Measurements from ENCODE around the gene MYO1H.

The MYO1H gene

DNA sequence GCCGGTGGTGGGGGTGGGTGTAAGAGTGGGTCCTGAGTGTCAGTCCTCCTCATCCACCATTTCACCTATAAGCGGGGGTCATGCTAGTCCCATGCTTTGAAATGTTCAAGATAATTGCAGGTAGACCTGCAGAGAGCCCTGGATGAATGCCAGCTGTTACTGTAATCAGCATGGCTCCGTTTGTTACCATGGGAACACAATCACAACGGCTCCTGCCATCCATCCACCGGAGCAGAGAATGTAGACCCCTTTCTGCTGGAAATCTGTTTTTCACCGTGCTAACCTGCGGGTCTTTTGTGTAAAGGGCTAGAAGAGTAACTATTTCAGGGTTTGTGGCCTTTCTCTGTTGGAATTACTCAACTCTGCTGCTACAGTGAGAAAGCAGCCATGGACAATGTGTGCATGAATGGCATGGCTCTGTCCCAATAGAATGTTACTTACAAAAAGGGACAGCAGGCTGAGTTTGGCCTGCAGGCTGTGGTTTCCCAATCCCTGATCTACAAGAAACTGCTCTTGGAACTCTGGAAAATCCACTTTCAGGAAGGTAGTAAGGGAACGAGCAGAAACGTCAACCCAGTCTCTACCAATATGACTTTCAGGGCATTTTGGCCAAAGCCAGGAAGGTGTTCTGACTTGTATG is 93.3 kb downstream of the MYO1H start:
- Mint-ChIP-seq H3K27me3 (no peaks in the 10 kb centered on the region), H3K4me1 (ENCODE audit: low read depth) (no peaks in the 10 kb centered on the region), H3K27ac (no peak overlapping the region), H3K9me3 (no peaks in the 10 kb centered on the region), H3K4me3 (no peak overlapping the region), H3K36me3 (ENCODE audit: low read depth) (peaks cover 14% of the 10 kb centered on the region)
- no peak for DNase-seq

GRCh38 chr12:109443794-109444193 is 96.1 kb downstream of the MYO1H start:
- H3K4me3 Mint-ChIP-seq, result no peak overlapping the region
- H3K27me3 Mint-ChIP-seq, result no peaks in the 10 kb centered on the region
- H3K27ac Mint-ChIP-seq, result peak overlapping the region; percentile 19
- no peaks in the 10 kb centered on the region for H3K9me3 Mint-ChIP-seq
- no peaks in the 10 kb centered on the region for H3K4me1 Mint-ChIP-seq (ENCODE audit: low read depth)
- DNase-seq, result no peak
- peaks cover 38% of the 10 kb centered on the region for H3K36me3 Mint-ChIP-seq (ENCODE audit: low read depth)

DNA sequence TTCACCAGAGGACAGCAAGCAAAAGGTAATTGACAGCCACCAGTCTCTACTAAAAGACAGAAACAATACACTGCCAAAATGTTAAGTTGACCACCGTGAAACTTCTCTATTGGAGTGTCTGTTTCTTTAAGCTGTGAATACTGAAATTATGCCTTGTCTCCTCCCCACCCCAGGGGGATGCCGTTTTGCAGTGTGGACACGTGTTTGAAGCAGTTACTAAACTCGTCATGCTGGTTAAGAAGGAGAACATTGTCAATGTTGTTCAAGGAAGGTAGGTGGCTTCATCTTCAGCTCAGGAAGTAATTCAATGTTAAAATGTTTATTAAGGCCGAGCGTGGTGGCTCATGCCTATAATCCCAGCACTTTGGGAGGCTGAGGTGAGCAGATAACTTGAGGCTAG is 96.6 kb downstream of the MYO1H start:
- Mint-ChIP-seq H3K9me3 (no peaks in the 10 kb centered on the region), H3K36me3 (ENCODE audit: low read depth) (peaks cover 43% of the 10 kb centered on the region), H3K27ac (no peak overlapping the region), H3K4me3 (no peak overlapping the region), H3K27me3 (no peaks in the 10 kb centered on the region), H3K4me1 (ENCODE audit: low read depth) (no peaks in the 10 kb centered on the region)
- no peak for DNase-seq

DNA sequence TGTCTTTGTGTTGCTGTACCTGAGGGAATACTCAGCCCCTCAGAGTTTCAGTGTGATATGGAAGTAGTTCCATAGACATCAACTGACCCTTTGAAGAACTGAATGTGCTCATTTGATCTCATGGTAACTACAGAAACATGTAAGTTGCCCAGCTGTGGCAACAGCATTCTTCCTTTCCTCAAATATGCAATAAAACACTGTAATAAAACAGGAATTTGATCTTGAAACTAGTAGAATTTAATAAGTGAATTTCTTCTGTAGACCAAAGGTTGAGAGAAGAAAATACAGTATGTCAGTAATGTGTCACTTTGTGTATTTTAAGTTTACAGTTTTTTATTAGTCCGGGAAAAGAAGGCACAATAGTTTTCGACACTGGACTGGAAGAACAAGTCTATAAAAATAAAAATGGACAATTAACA is 97.5 kb downstream of the MYO1H start:
- no peaks in the 10 kb centered on the region for H3K9me3 Mint-ChIP-seq
- peaks cover 49% of the 10 kb centered on the region for H3K36me3 Mint-ChIP-seq (ENCODE audit: low read depth)
- H3K4me3 Mint-ChIP-seq, result no peak overlapping the region
- no peaks in the 10 kb centered on the region for H3K4me1 Mint-ChIP-seq (ENCODE audit: low read depth)
- peak overlapping the region; percentile 23 for H3K27ac Mint-ChIP-seq
- no peaks in the 10 kb centered on the region for H3K27me3 Mint-ChIP-seq
- DNase-seq, result no peak

GRCh38 chr12:109446869-109447268 is 99.2 kb downstream of the MYO1H start:
- Mint-ChIP-seq H3K4me1 (ENCODE audit: low read depth) (no peaks in the 10 kb centered on the region), H3K27ac (no peak overlapping the region), H3K9me3 (no peaks in the 10 kb centered on the region), H3K4me3 (no peak overlapping the region), H3K36me3 (ENCODE audit: low read depth) (peaks cover 66% of the 10 kb centered on the region), H3K27me3 (no peaks in the 10 kb centered on the region)
- no peak for DNase-seq

- Mint-ChIP-seq H3K36me3 (ENCODE audit: low read depth) (peaks cover 72% of the 10 kb centered on the region), H3K4me3 (no peak overlapping the region), H3K27me3 (no peaks in the 10 kb centered on the region), H3K4me1 (ENCODE audit: low read depth) (no peaks in the 10 kb centered on the region), H3K27ac (no peak overlapping the region), H3K9me3 (no peaks in the 10 kb centered on the region)
- DNase-seq, result no peak
Observed at GRCh38 chr12:109447482-109447881, 99.8 kb downstream of the MYO1H start.

GRCh38 chr12:109448272-109448671 is 100.6 kb downstream of the MYO1H start:
- Mint-ChIP-seq H3K36me3 (ENCODE audit: low read depth) (peaks cover 80% of the 10 kb centered on the region), H3K27me3 (no peaks in the 10 kb centered on the region), H3K9me3 (no peaks in the 10 kb centered on the region), H3K27ac (no peak overlapping the region), H3K4me1 (ENCODE audit: low read depth) (no peaks in the 10 kb centered on the region), H3K4me3 (no peak overlapping the region)
- DNase-seq, result no peak

DNA sequence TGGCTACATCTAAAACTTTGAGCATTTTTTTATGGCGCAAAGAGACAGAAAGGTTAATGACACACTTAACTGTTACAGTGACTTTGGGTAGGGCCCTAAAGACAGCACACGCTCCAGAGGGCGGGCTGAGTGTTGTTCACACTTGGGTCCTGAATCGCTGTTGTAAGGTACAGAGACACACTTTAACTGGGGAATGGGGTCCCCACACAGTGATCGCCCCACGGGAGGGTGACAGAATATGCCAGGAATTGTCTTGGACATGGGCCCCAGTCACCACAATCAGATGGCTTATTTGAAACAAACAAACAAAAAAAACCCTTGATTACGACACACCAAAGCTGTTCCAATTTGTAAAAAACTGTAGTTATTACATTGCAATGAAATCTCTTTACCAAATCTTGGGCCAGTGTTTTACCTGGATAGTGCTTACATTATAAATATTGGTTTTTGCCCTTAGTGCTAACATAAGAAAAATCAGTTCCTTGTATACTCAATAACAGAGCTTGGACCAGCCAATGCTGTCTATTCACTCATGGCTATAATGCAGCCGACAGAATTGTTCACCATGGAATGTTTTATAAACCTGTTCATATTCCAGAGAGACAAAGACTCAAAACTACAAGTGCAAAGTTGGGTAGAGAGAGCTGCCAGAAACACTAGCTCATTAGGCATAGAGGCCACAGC is 101.1 kb downstream of the MYO1H start:
- H3K27me3 Mint-ChIP-seq, result no peaks in the 10 kb centered on the region
- H3K4me1 Mint-ChIP-seq (ENCODE audit: low read depth), result no peaks in the 10 kb centered on the region
- no peak overlapping the region for H3K27ac Mint-ChIP-seq
- no peak for DNase-seq
- no peak overlapping the region for H3K4me3 Mint-ChIP-seq
- H3K36me3 Mint-ChIP-seq (ENCODE audit: low read depth), result peaks cover 86% of the 10 kb centered on the region
- H3K9me3 Mint-ChIP-seq, result no peaks in the 10 kb centered on the region

DNA sequence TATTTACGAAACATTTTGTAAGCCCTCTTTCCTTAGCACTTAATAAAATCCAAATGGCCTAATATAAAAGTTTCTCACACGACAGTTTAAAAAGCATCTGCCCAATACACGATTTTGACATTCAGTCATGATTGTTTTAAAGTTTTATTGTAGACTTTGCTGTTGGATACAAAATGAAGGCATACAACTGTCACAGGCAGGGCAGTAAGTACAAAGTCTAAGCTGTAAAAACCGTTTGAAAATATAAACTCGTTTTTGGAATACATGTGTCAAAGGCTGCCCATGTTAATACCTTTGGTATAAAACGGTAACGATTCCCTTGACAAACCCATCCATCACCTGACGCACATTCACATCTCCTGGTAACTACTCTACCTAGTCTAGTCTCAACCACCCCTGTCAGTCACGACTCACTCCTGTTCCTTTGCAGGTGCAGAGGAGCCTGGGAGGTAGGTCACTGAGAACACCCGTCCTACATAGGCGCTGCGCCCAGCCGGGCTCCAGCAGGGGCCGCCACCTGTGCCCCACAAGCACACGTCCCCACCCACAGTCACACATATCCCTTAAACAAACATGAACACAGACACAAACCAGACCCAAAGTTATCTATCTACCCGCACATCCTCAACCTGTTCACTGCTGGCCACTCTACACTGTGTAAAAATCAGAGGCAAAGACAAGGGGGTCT is 102.3 kb downstream of the MYO1H start:
- Mint-ChIP-seq H3K27me3 (no peaks in the 10 kb centered on the region), H3K36me3 (ENCODE audit: low read depth) (peaks cover 93% of the 10 kb centered on the region), H3K4me1 (ENCODE audit: low read depth) (no peaks in the 10 kb centered on the region), H3K27ac (no peak overlapping the region), H3K4me3 (no peak overlapping the region), H3K9me3 (no peaks in the 10 kb centered on the region)
- no peak for DNase-seq

GRCh38 chr12:109450980-109451379 is 103.3 kb downstream of the MYO1H start:
- no peaks in the 10 kb centered on the region for H3K27me3 Mint-ChIP-seq
- no peaks in the 10 kb centered on the region for H3K4me1 Mint-ChIP-seq (ENCODE audit: low read depth)
- H3K4me3 Mint-ChIP-seq, result no peak overlapping the region
- no peaks in the 10 kb centered on the region for H3K9me3 Mint-ChIP-seq
- peaks cover 93% of the 10 kb centered on the region for H3K36me3 Mint-ChIP-seq (ENCODE audit: low read depth)
- no peak for DNase-seq
- peak overlapping the region; percentile 20 for H3K27ac Mint-ChIP-seq

- H3K4me1 Mint-ChIP-seq (ENCODE audit: low read depth), result no peaks in the 10 kb centered on the region
- no peaks in the 10 kb centered on the region for H3K27me3 Mint-ChIP-seq
- H3K4me3 Mint-ChIP-seq, result no peak overlapping the region
- no peak for DNase-seq
- peaks cover 93% of the 10 kb centered on the region for H3K36me3 Mint-ChIP-seq (ENCODE audit: low read depth)
- no peaks in the 10 kb centered on the region for H3K9me3 Mint-ChIP-seq
- no peak overlapping the region for H3K27ac Mint-ChIP-seq
Observed at GRCh38 chr12:109451400-109451799, 103.7 kb downstream of the MYO1H start.

DNA sequence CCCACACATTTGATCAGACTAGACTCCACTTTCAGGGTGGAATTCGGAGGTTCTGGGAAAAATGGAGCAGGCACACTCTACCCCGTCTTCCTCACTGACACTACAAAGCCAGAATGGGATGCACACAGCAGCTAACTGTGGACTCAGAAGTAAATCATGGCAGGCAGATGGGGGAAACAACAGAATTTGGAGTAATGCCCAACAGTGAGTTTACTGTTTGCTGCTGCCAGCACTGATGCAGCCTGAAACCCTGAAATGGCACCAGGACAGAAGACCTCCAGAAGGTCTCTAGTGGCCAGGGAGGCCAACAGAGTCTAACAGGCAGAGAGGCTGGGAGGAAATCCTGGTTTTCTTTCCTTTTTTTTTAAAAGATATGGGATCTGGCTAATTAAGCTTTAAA is 104.8 kb downstream of the MYO1H start:
- no peak overlapping the region for H3K27ac Mint-ChIP-seq
- H3K27me3 Mint-ChIP-seq, result no peaks in the 10 kb centered on the region
- H3K4me3 Mint-ChIP-seq, result no peak overlapping the region
- no peaks in the 10 kb centered on the region for H3K4me1 Mint-ChIP-seq (ENCODE audit: low read depth)
- no peaks in the 10 kb centered on the region for H3K9me3 Mint-ChIP-seq
- no peak for DNase-seq
- H3K36me3 Mint-ChIP-seq (ENCODE audit: low read depth), result peaks cover 96% of the 10 kb centered on the region

DNA sequence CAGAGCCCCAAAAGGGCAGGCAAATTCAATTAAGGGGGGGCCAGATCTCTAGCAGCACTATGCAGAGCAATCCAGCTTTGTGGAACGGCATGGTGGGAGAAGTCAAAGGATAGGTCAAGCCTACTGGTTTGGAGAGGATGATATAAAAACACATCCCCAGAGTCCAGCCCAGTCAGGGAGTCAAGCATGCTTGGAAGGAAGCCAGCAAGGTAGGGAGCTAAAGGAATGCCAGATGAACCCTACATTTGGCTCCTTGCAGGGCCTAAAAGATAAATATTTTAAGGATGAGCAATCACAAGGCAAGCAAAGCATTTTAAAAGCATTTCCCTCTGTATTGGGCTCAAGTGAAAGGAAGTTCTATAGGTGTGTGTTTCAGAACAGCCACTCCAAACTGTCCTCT is 108.0 kb downstream of the MYO1H start:
- Mint-ChIP-seq H3K4me1 (ENCODE audit: low read depth) (peaks cover 11% of the 10 kb centered on the region), H3K36me3 (ENCODE audit: low read depth) (peaks cover 95% of the 10 kb centered on the region)

DNA sequence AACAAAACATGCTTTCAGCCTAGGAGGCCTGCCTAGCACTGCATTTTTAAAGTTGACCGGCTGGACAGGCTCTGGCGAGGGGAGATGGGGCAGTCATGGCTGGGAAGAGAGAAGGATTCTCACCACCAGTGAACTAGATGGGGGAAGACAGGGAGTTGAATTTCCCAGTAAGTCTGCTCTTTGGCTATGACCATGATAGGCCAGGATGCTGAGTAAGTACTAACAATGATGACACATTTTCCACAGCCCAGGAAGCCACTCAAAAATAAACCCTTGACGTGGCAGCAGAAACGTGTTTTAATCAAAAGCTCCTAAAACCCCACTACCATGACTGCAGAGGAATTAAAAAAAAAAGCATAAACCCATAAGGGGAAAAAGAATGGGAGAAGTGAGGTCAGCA is 110.4 kb downstream of the MYO1H start:
- Mint-ChIP-seq H3K27me3 (no peaks in the 10 kb centered on the region), H3K36me3 (ENCODE audit: low read depth) (peaks cover 72% of the 10 kb centered on the region), H3K4me3 (no peak overlapping the region), H3K9me3 (no peaks in the 10 kb centered on the region), H3K27ac (peak overlapping the region; percentile 91), H3K4me1 (ENCODE audit: low read depth) (peaks cover 29% of the 10 kb centered on the region)
- DNase-seq, result no peak

More for the DNA sequence above, 108.0 kb downstream of the MYO1H start:
- H3K9me3 Mint-ChIP-seq, result no peaks in the 10 kb centered on the region
- H3K27me3 Mint-ChIP-seq, result no peaks in the 10 kb centered on the region
- H3K4me3 Mint-ChIP-seq, result no peak overlapping the region
- H3K27ac Mint-ChIP-seq, result no peak overlapping the region
- DNase-seq, result no peak

DNA sequence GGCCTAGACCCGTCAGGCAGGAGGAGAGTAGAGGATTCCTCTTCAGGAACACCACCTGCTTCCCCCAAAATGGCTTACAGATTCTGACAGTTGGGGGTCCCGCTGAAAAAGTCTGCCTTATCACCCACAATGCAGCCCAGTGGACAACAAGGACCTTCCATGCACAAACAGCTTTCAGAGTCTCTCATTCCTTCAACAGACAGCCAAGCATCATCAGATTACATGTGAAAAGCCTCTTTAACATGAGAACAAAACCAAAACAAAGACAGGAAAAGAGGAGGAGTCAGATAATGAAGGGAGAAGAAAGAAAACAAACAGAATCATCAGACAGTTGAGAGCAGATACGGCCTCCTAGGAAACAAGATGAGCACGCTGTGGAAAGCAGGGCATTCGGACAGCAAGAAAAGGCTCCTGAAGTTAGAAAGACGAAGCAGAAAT is 111.1 kb downstream of the MYO1H start:
- H3K9me3 Mint-ChIP-seq, result no peaks in the 10 kb centered on the region
- H3K4me1 Mint-ChIP-seq (ENCODE audit: low read depth), result peaks cover 36% of the 10 kb centered on the region
- H3K36me3 Mint-ChIP-seq (ENCODE audit: low read depth), result peaks cover 70% of the 10 kb centered on the region
- no peak for DNase-seq
- H3K27me3 Mint-ChIP-seq, result no peaks in the 10 kb centered on the region
- H3K27ac Mint-ChIP-seq, result peak overlapping the region; percentile 91
- H3K4me3 Mint-ChIP-seq, result no peak overlapping the region
